Upper lobe of left lung (tissue), 4 donors: Measurements from ENCODE around the gene LGALS7.

ENCODE experiments used
- EP300 ChIP-seq, 4 donors: sonication (generic); formaldehyde crosslinking; IDR thresholded peaks; one replicate each; pipeline ENCODE4 v1.5.1; 2017; ENCODE audit warnings: antibody characterized with exemption in 4 of 4, control low read depth in 2 of 4
- POLR2A ChIP-seq, 4 donors: fragments of 450-650 bp; IDR thresholded peaks; one replicate each; pipeline ENCODE4 v1.5.1; 2016 to 2017; ENCODE audit warnings: antibody characterized with exemption in 4 of 4, mild to moderate bottlenecking in 2 of 4
- POLR2AphosphoS5 ChIP-seq, 2 donors: sonication (generic); formaldehyde crosslinking; IDR thresholded peaks; one replicate each; pipeline ENCODE4 v1.5.1; 2017; ENCODE audit warnings: antibody characterized with exemption in 2 of 2
- TF ChIP-seq, protein P1 (sequence below), 6 experiments: fragments of 450-650 bp in 4 of 6; fragments of 200-600 bp in 2 of 6; sonication (generic) in 2 of 6; IDR thresholded peaks; one replicate each; pipeline ENCODE4 v1.5.1; 2016 to 2019; ENCODE audit warnings: antibody characterized with exemption in 6 of 6

GRCh38 chr19:38731654-38732301 is 41.5 kb downstream of the LGALS7 start:
- TF ChIP-seq, protein P1, sequence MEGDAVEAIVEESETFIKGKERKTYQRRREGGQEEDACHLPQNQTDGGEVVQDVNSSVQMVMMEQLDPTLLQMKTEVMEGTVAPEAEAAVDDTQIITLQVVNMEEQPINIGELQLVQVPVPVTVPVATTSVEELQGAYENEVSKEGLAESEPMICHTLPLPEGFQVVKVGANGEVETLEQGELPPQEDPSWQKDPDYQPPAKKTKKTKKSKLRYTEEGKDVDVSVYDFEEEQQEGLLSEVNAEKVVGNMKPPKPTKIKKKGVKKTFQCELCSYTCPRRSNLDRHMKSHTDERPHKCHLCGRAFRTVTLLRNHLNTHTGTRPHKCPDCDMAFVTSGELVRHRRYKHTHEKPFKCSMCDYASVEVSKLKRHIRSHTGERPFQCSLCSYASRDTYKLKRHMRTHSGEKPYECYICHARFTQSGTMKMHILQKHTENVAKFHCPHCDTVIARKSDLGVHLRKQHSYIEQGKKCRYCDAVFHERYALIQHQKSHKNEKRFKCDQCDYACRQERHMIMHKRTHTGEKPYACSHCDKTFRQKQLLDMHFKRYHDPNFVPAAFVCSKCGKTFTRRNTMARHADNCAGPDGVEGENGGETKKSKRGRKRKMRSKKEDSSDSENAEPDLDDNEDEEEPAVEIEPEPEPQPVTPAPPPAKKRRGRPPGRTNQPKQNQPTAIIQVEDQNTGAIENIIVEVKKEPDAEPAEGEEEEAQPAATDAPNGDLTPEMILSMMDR (IDR thresholded peaks at IDR 0.05): no peak
- TF ChIP-seq POLR2A (IDR thresholded peaks at IDR 0.05): peak in 1 of 4 donors; percentile 18
- peak in 1 of 2 donors; percentile 25 for TF ChIP-seq POLR2AphosphoS5 (IDR thresholded peaks at IDR 0.05)
- TF ChIP-seq EP300 (IDR thresholded peaks at IDR 0.05): peak in 1 of 4 donors; percentile 34
